Stimulated activated CD4-positive, alpha-beta T cell treated with anti-CD3 and anti-CD28 coated beads, Interleukin-4, amount 100 ng/mL, for 4 hours (primary cell): Measurements from ENCODE around the gene HEATR5A.

Experiments
- DNase-seq, 2 experiments: peaks; one replicate each; pipeline ENCODE4 v3.0.0-alpha.2; 2020

The HEATR5A gene

GRCh38 chr14:31425905-31426304 is 5.6 kb upstream of the HEATR5A start:
- no peak for DNase-seq

DNA sequence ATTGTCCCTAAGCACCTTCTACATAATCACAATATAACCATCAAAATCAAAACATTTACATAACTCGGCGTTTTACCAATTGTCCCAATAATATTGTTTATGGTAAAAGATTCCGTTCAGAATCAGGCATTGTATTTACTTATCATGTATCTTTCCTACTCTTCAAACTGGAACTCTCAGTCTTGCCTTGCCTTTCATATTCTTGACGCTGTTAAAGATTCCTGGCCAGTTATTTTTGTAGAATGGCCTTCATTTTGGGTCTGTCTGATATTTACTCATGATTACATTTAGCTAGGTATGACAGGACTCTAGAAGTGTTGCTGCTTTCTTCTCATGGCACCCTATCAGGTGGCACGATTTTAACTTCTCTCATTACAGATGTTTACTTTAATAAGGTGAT is 850 bp upstream of the HEATR5A start:
- DNase-seq, result no peak

DNA sequence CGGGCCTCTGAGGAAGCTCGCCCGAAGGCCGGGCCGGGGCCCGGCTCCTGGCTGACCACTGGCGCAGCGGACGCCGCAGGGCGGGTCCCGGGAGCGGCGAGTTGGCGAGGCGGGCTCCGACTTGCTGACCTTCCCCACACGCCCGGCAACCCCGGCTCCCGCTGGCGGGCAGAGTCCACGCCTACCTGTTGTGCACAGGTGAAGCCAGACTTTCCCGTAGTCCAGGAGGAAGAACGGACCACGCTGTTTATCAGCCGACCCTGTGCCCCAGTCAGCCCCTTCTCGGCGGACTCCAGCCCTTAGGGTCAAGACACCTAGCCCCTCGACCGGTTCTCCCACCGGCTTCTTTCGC is 407 bp downstream of the HEATR5A start:
- peak; percentile 2 to 3 for DNase-seq

DNA sequence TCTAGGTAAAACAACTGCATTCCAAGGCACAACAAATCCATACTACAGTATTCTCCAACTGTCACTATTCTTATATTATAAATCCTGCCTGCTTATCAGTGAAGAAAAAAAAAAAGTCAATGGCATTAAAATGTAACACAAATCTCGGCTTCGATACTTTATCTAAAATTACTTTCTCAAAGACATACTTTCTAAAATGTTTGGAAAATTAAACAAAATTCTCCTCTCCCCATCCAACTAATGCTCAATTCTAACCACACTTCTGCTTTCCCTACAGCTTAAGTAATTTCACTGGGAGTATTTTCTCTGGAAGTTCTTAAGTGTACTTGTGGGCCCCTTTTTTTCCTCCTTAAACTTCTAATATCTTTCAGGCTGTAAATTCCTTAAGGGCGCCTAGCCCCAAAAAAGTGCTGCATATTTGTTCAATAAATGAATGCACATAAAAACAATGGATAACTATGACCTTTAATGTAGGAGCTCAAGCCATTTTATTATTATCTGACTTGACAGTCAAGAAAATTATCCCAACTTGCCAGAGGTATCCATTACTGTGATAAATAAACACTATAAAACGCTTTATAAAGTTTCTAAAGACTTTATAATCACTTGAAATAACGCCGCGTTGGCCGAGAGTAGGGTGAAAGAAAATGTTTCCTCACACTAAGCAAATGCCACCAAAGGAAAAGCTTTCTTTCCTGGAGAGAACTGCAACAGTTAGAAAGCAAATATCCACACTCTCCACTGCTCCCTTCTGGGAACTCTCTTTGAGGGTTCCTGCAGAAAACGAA is 977 bp downstream of the HEATR5A start:
- DNase-seq, result no peak

GRCh38 chr14:31418440-31418839 is 1.9 kb downstream of the HEATR5A start:
- DNase-seq, result no peak

- DNase-seq, result no peak
Observed at GRCh38 chr14:31414190-31414833, 6.0 kb downstream of the HEATR5A start.

DNA sequence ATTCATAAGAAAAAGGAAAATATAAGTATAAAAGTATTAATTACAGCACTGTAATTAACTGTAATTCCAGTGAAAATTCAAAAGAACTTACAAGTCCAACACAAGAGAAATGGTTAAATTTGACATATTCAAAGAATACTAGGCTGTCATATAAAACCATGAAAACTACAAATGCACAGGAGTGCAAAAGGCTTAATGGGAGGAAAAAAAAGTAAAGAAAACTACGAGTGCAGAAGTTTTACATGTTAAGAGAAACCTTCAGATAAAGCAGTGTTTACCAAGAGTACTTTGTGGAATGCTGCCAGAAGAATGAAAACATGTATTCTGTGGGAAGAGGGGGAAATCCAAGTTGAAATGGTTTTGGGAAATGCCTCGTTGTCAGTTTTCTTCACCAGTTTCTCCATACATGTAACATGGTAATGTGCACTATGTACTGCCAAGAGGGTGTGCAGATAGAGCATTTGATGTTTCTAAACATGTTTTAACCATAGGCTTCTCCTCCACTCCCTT is 9.1 kb downstream of the HEATR5A start:
- no peak for DNase-seq

GRCh38 chr14:31410048-31410650 is 10.2 kb downstream of the HEATR5A start:
- no peak for DNase-seq

DNA sequence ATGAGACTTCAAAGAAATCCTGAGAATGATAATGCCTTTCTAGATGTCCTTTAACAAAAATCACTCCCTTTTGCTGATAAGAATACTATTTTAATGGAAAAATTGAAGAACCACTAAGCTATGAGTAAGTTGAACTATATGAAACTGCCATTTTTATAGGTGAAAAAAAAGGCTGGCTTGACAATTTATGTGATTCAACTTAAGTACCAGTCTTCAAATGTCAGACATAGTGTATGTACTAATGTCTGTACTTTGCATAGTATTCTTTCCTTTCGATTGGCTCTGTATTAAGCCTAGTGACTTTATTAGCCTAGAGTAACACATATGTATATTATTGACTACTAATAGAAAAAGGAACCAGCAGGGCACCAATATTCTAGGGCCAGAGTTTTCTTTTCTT is 11.9 kb downstream of the HEATR5A start:
- DNase-seq, result no peak

DNA sequence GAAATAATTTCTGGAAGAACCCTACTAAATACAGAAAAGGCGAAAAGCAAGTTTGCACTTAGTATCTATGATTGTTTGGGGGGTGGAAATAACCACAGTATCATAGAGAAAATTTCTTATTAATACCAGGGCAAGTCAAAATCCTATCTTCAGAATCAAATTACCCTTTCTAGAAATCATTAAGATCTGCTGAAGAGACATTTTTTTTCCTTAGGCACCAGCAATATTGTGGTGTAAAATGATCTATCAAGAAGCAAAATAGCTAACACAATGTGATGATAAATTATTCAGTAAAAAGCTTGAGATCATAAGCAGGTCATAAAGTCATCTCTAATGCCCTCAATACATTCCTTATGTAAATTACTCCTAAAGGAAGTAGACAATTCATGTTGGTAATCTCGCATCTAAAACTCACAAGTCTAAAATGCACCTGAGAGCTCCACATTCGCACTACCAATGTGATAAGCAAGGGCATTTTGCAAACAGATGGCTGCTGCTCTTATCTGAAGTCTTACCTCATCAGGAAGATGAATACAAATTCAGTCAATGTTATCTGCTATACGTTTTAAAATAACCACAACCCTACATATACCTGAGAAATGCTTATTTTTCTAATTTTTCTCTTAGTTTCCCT is 14.6 kb downstream of the HEATR5A start:
- DNase-seq, result no peak

GRCh38 chr14:31405106-31405505 is 15.2 kb downstream of the HEATR5A start:
- no peak for DNase-seq

GRCh38 chr14:31403707-31404106 is 16.6 kb downstream of the HEATR5A start:
- DNase-seq, result no peak

GRCh38 chr14:31402764-31403439 is 17.4 kb downstream of the HEATR5A start:
- no peak for DNase-seq

GRCh38 chr14:31401369-31401932 is 18.9 kb downstream of the HEATR5A start:
- no peak for DNase-seq

GRCh38 chr14:31400031-31400638 is 20.2 kb downstream of the HEATR5A start:
- DNase-seq, result no peak

GRCh38 chr14:31395572-31396205 is 24.7 kb downstream of the HEATR5A start:
- no peak for DNase-seq

DNA sequence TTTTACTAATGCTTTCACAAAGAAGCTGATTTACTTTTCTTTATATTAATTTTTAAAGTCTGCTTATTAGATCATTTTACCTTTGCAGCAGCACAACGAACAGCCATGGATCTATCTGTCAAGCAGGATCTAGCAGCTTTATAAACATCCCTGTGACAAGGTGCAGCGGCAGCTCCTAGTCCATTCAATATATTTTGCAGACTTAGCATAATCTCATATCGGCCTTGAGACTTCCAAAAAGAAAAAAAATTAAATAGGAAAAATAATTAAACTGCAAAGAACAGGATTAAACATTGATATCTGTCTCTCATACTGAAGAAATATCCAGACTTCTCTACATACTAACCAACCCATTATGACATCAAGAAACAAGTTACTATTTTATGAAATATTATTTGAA is 25.2 kb downstream of the HEATR5A start:
- DNase-seq, result no peak

GRCh38 chr14:31391977-31392503 is 28.3 kb downstream of the HEATR5A start:
- no peak for DNase-seq

DNA sequence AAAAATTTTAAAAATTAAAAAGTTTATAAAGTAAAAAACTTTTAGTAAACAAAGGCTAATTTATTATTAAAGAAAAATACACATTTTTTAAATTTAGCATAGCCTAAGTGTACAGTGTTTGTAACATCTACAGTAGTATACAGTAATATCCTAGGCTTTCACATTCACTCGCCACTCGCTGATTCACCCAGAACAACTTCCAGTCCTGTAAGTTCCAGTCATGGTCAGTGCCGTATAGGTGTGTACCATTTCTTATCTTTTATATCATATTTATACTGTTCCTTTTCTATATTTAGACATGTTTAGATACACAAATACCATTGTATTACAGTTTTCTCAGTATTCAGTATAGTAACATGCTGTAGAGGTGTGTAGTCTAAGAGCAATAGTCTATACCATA is 28.9 kb downstream of the HEATR5A start:
- no peak for DNase-seq

DNA sequence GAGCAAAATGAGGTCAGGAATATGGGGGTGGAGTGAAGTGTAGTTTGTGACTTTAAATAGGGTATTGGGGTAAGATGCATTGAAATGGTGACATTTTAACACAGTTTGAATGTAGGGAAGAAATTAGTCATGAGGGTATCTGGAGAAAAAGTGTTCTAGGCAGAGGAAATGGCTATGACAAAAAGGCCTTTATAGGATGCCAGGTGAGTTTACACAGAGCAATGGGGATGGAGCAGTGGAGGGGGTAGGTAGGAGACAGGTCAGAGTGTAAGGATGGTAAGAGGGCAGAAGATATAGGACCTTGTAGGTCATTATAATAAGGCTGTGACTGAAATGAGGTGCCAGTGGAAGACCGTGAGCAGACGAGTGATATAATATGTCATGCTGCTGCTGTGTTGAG is 30.4 kb downstream of the HEATR5A start:
- DNase-seq, result no peak

DNA sequence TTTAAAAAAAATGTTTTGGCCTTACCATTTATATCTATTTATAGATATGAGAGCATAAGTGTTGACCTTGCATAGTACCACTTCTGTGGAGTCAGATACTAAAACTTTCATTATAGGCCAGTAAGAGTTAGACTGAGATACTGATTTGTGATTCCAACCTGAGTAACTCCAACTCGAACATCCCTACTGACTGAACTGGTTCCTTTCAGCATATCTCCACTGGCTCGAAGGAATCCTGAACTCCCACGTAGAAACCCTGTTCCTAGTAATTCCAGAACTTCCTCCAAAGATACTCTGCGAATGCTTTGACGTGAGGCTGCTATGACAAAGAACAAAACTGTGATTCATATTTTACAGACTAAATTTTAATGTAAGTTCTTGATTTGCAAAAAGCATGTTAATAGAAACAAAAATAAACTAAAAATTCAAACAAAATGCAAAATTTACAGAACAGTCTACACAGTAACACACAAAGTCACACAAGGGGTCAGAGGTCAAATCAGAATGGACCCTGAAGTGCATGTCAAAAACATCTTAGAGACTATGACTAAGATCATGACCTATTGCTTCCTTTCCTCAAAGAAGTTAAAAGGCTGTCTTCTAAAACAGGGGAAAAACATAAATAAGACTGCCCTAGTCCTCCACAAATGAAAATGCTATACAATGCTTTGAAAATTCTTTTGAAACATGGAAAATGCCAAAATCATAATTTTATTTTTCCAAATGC is 31.5 kb downstream of the HEATR5A start:
- no peak for DNase-seq
